K562 (cell line): ENCODE results near the gene ZNHIT1. TPM values are rescaled to one million over a fixed set of nuclear protein-coding genes. Genes with fewer than 3 reads are reported as not detected.
A peak's percentile ranks its signal among the peaks of the same experiment; 100 is the strongest.

Experiments used
- CREM ChIP-seq: IDR thresholded peaks from 2 replicates; pipeline ENCODE4 v1.6.1; 2014; ENCODE audit warnings: antibody characterized with exemption, low read depth
- GATAD2A ChIP-seq: fragments of 450-650 bp; IDR thresholded peaks from 2 replicates; pipeline ENCODE4 v1.6.1; 2017
- HCFC1 ChIP-seq: IDR thresholded peaks from 2 replicates; pipeline ENCODE4 v1.6.1; 2012; ENCODE audit warnings: low read depth, low read length, improper control_type of control experiment
- MEIS2 ChIP-seq: fragments of 450-650 bp; IDR thresholded peaks from 2 replicates; pipeline ENCODE4 v1.6.1; 2014; ENCODE audit warnings: mild to moderate bottlenecking; ENCODE audit not compliant: partially characterized antibody
- NCOA4 ChIP-seq: fragments of 450-650 bp; IDR thresholded peaks from 2 replicates; pipeline ENCODE4 v1.6.1; 2018; ENCODE audit warnings: mild to moderate bottlenecking; ENCODE audit not compliant: partially characterized antibody
- NR4A1 ChIP-seq, 2 experiments: fragments of 250-450 bp in 1 of 2; fragments of 450-650 bp in 1 of 2; sonication (Bioruptor Pico) in 1 of 2; IDR thresholded peaks; 2 replicates each; pipeline versions ENCODE4 v1.4.0 to v1.6.1; 2016 to 2020; ENCODE audit warnings: mild to moderate bottlenecking in 2 of 2, missing compliant biosample characterization in 1 of 2, missing genetic modification characterization in 1 of 2, moderate library complexity in 1 of 2
- PML ChIP-seq: IDR thresholded peaks from 2 replicates; pipeline ENCODE4 v1.6.1; 2012; ENCODE audit warnings: low read length, inconsistent platforms
- POLR2G ChIP-seq: fragments of 200-400 bp; formaldehyde crosslinking; IDR thresholded peaks from 2 replicates; pipeline ENCODE4 v1.6.1; 2017; ENCODE audit warnings: low read depth, mild to moderate bottlenecking, antibody characterized with exemption, low read length, moderate library complexity
- PYGO2 ChIP-seq: fragments of 450-650 bp; IDR thresholded peaks from 2 replicates; pipeline ENCODE4 v1.6.1; 2016; ENCODE audit warnings: mild to moderate bottlenecking, missing genetic modification characterization, moderate library complexity, missing compliant biosample characterization
- RBM15 ChIP-seq: fragments of 200-400 bp; formaldehyde crosslinking; IDR thresholded peaks from 2 replicates; pipeline ENCODE4 v1.6.1; 2018; ENCODE audit warnings: mild to moderate bottlenecking, low read length, moderate library complexity; ENCODE audit not compliant: insufficient read depth
- ZNF133 ChIP-seq: fragments of 250-450 bp; sonication (Bioruptor Pico); IDR thresholded peaks from 2 replicates; pipeline ENCODE4 v1.4.0; 2020; ENCODE audit warnings: mild to moderate bottlenecking
- ZNF143 ChIP-seq: sonication (generic); formaldehyde crosslinking; IDR thresholded peaks from 2 replicates; pipeline ENCODE4 v1.9.0; 2022; ENCODE audit warnings: mild to moderate bottlenecking, missing genetic modification reagents
- polyA plus RNA-seq, 8 experiments: library from polyadenylated mRNA; depleted of rRNA in 4 of 8; stranded (reverse) in 5 of 8; unstranded in 3 of 8; fragments of >200 nt; fragmentation: Nextera tagmentation in 2 of 8; fragmentation: Illumina TruSeq in 1 of 8; extraction: Ambion mirVana in 2 of 8; extraction: Trizol in 1 of 8; gene quantifications; 2 replicates each; pipeline versions ENCODE4 v1.2.1 to v1.2.3, GENCODE V29; 2011 to 2014; ENCODE audit warnings: inconsistent platforms in 1 of 8, missing spikeins in 1 of 8
- total RNA-seq, 7 experiments: library from RNA; depleted of rRNA in 6 of 7; stranded (reverse); fragments of >200 nt in 6 of 7; fragmentation: Illumina TruSeq in 2 of 7; extraction: Trizol in 2 of 7; gene quantifications; 2 replicates each; pipeline versions ENCODE4 v1.2.1 to v1.2.3, GENCODE V29; 2011 to 2021; ENCODE audit warnings: low replicate concordance in 1 of 7
- TF ChIP-seq, protein P1 (sequence below), 2 experiments: fragments of 150-350 bp in 1 of 2; IDR thresholded peaks; 2 replicates each; pipeline ENCODE4 v1.6.1; 2012 to 2016; ENCODE audit warnings: low read depth in 2 of 2, low read length in 2 of 2, mild to moderate bottlenecking in 1 of 2, moderate library complexity in 1 of 2
- TF ChIP-seq, protein P2 (sequence below): fragments of 450-650 bp; IDR thresholded peaks from 2 replicates; pipeline ENCODE4 v1.6.1; 2016; ENCODE audit warnings: borderline replicate concordance
- TF ChIP-seq, protein P3 (sequence below): sonication (generic); formaldehyde crosslinking; IDR thresholded peaks from 2 replicates; pipeline ENCODE4 v1.8.1; 2023; ENCODE audit warnings: mild to moderate bottlenecking, missing genetic modification reagents, moderate library complexity
- TF ChIP-seq, protein P4 (sequence below), 2 experiments: fragments of 450-650 bp in 1 of 2; IDR thresholded peaks; 2 replicates each; pipeline ENCODE4 v1.6.1; 2011 to 2017; ENCODE audit warnings: low read depth in 2 of 2, antibody characterized with exemption in 1 of 2, borderline replicate concordance in 1 of 2, low read length in 1 of 2, mild to moderate bottlenecking in 1 of 2, mixed read lengths in 1 of 2; ENCODE audit not compliant: control insufficient read depth in 1 of 2

The ZNHIT1 gene
- total and polyA plus RNA-seq, 9 of the 15 experiments (the other 6 are each of a cell fraction or from before 2014, with no cell fraction given): 6.4 to 162 (median 70.1) TPM

DNA sequence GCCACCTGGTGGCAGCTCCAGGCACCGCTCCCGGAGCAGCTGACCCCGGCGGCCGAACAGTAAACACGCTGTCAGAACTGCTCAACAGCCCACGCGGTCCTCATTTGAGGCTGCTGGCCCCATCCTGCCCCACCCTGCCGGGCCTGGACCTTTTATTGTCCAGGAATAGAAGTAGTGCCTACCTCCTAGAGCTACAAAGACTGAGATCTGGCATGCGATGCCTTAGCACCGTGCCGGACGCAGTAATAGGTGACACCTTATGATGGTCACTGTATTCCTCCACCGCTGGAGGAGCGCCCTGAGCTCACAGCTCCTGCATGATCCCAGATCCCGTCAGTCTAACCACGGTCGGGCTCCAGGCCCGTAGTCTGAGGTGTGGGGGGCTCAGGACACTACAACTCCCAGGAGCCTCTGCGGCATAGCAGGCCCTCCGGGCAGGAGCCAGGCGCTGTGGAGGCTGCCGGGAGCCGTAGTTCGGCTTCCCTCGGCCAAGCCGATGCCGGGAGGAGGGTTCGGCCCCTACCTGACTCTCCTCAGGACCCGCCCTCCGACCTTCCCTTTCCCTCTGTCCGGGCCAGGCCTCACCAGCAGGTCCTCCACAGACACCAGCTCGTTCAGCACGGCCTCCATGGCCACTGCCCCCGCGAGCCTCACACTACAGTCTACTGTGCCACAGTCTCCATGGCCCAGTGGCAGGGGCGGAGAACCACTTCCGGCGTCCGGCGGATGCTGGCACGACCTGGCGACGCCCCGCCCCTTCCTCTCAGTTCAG lies 26.6 kb downstream of the ZNHIT1 start, which contains the start of gene FIS1 (continued):
- TF ChIP-seq, protein P1, sequence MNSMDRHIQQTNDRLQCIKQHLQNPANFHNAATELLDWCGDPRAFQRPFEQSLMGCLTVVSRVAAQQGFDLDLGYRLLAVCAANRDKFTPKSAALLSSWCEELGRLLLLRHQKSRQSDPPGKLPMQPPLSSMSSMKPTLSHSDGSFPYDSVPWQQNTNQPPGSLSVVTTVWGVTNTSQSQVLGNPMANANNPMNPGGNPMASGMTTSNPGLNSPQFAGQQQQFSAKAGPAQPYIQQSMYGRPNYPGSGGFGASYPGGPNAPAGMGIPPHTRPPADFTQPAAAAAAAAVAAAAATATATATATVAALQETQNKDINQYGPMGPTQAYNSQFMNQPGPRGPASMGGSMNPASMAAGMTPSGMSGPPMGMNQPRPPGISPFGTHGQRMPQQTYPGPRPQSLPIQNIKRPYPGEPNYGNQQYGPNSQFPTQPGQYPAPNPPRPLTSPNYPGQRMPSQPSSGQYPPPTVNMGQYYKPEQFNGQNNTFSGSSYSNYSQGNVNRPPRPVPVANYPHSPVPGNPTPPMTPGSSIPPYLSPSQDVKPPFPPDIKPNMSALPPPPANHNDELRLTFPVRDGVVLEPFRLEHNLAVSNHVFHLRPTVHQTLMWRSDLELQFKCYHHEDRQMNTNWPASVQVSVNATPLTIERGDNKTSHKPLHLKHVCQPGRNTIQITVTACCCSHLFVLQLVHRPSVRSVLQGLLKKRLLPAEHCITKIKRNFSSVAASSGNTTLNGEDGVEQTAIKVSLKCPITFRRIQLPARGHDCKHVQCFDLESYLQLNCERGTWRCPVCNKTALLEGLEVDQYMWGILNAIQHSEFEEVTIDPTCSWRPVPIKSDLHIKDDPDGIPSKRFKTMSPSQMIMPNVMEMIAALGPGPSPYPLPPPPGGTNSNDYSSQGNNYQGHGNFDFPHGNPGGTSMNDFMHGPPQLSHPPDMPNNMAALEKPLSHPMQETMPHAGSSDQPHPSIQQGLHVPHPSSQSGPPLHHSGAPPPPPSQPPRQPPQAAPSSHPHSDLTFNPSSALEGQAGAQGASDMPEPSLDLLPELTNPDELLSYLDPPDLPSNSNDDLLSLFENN (IDR thresholded peaks at IDR 0.05; ENCODE audit: low read depth in 2 of 2, low read length in 2 of 2): peak in 1 of 2 experiments; percentile 21; a peak in 1 of 4 replicates
- TF ChIP-seq, protein P2, sequence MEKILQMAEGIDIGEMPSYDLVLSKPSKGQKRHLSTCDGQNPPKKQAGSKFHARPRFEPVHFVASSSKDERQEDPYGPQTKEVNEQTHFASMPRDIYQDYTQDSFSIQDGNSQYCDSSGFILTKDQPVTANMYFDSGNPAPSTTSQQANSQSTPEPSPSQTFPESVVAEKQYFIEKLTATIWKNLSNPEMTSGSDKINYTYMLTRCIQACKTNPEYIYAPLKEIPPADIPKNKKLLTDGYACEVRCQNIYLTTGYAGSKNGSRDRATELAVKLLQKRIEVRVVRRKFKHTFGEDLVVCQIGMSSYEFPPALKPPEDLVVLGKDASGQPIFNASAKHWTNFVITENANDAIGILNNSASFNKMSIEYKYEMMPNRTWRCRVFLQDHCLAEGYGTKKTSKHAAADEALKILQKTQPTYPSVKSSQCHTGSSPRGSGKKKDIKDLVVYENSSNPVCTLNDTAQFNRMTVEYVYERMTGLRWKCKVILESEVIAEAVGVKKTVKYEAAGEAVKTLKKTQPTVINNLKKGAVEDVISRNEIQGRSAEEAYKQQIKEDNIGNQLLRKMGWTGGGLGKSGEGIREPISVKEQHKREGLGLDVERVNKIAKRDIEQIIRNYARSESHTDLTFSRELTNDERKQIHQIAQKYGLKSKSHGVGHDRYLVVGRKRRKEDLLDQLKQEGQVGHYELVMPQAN: peak; percentile 96
- peak; percentile 20 for TF ChIP-seq MEIS2
- TF ChIP-seq, protein P3, sequence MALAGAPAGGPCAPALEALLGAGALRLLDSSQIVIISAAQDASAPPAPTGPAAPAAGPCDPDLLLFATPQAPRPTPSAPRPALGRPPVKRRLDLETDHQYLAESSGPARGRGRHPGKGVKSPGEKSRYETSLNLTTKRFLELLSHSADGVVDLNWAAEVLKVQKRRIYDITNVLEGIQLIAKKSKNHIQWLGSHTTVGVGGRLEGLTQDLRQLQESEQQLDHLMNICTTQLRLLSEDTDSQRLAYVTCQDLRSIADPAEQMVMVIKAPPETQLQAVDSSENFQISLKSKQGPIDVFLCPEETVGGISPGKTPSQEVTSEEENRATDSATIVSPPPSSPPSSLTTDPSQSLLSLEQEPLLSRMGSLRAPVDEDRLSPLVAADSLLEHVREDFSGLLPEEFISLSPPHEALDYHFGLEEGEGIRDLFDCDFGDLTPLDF: peak; percentile 90; the same call in 1 of the 2 replicates
- TF ChIP-seq PML: peak; percentile 50; the same call in 1 of the 2 replicates
- no peak for TF ChIP-seq ZNF133 (CRISPR knock-in tag)
- no peak for TF ChIP-seq RBM15
- TF ChIP-seq HCFC1: peak; percentile 97
- no peak for TF ChIP-seq NCOA4
- peak; percentile 100 for TF ChIP-seq ZNF143 (CRISPR knock-in tag)
- TF ChIP-seq CREM: peak; percentile 67
- TF ChIP-seq, protein P4, sequence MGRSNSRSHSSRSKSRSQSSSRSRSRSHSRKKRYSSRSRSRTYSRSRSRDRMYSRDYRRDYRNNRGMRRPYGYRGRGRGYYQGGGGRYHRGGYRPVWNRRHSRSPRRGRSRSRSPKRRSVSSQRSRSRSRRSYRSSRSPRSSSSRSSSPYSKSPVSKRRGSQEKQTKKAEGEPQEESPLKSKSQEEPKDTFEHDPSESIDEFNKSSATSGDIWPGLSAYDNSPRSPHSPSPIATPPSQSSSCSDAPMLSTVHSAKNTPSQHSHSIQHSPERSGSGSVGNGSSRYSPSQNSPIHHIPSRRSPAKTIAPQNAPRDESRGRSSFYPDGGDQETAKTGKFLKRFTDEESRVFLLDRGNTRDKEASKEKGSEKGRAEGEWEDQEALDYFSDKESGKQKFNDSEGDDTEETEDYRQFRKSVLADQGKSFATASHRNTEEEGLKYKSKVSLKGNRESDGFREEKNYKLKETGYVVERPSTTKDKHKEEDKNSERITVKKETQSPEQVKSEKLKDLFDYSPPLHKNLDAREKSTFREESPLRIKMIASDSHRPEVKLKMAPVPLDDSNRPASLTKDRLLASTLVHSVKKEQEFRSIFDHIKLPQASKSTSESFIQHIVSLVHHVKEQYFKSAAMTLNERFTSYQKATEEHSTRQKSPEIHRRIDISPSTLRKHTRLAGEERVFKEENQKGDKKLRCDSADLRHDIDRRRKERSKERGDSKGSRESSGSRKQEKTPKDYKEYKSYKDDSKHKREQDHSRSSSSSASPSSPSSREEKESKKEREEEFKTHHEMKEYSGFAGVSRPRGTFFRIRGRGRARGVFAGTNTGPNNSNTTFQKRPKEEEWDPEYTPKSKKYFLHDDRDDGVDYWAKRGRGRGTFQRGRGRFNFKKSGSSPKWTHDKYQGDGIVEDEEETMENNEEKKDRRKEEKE (IDR thresholded peaks at IDR 0.05; ENCODE audit: borderline replicate concordance in 1 of 2, control insufficient read depth in 1 of 2, low read depth in 2 of 2, low read length in 1 of 2): peak in 1 of 2 experiments; percentile 50; a peak in 2 of 4 replicates
- peak; percentile 27; the same call in 1 of the 2 replicates for TF ChIP-seq PYGO2 (tag)
- TF ChIP-seq GATAD2A: no peak
- no peak for TF ChIP-seq NR4A1 (CRISPR knock-in tag; IDR thresholded peaks at IDR 0.05)
- TF ChIP-seq NR4A1 (tag; IDR thresholded peaks at IDR 0.05): no peak
- TF ChIP-seq POLR2G: peak; percentile 90
